ENCODE measurements around the gene CDCA7L.
A peak's percentile ranks its signal among the peaks of the same experiment; 100 is the strongest.
"Not testable (repeated sequence)": the region's sequence is repeated elsewhere in the genome, so short reads cannot be mapped to it uniquely, and the experiment has no call there.

The CDCA7L gene

DNA sequence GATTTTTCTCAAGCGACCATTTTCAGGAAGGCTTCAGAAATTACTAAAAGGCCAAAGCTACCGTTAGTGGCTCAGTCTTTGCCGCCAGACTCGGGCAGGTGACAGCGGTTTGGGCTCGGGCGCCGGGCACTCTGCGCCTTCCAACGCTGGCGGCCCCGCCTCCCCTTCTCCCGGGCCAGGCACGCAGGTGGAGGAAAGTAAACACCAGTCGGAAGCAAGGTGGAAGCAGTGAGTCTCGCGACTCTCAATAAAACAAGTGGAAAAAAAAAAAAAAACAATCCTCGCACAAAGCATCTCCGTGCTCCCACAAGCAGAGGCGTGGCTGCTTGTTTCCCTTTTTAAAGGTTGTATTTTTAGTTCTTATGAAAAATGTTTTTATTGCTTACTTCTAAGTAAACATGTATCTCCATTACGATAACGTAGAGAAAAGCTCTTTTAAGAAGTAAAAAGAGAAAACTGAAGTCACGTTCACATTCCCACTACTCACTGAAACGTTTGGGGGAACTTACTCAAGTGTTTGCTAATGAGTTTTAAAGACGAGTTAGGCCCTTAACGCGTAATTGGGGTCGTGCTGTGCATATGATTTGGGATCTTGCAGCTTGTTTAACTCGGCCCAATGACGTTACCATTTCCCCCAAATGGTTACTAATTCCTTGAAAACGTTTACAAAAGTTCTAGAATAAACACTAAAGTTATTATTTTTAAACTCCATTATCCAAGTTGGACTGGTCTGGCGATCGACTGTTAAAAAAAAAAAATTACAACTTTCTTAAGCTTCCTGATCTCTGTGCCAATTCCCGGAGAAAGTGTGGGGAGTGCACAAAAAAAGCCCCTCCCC is 864 bp downstream of the CDCA7L start:
- DNase-seq: no peak

DNA sequence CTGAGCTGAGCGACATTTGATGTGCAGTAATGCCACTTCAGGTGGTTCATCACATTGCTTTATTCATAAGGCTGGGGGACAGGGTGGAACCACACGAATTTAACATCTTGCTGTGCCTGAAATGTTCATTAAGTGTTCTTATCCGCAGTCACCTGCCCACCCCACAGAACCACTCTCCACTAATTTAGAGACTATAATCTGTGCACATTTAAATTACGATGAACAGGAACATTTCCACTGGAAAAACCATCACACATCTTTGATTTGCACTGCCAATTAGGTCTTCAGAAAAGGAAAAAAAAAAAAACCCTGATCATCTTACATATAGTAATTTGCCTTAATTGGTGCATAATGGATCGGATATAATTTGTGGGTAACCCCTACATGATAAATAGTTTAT is 2.3 kb downstream of the CDCA7L start:
- DNase-seq: no peak

GRCh38 chr7:21942955-21943354 is 2.7 kb downstream of the CDCA7L start:
- DNase-seq: no peak

- no peak for DNase-seq
Observed at GRCh38 chr7:21941611-21942141, 4.0 kb downstream of the CDCA7L start.

DNA sequence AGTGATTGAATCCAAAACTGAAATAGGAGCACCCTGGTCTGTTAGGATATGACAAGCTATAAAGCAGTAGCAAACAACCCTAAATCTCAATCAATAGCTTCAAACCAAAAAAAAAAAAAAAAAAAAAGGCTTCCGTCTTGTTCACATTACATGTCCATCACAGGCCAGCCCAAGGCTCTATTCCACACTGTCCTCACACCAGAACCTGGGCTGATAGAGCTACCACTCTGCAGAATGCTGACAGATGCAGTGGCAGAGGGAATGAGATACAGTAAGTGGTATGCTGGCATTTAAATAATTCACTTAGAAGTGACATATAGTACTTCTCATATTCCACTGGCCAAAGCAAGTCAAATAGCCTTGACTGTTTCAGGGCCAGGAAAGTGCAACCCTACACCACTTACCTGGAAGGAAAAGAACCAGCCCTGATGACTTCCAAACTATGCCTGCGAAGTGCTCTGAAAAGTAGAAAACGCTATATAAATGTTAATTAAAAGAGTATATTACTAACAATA is 5.8 kb downstream of the CDCA7L start:
- no peak for DNase-seq

DNA sequence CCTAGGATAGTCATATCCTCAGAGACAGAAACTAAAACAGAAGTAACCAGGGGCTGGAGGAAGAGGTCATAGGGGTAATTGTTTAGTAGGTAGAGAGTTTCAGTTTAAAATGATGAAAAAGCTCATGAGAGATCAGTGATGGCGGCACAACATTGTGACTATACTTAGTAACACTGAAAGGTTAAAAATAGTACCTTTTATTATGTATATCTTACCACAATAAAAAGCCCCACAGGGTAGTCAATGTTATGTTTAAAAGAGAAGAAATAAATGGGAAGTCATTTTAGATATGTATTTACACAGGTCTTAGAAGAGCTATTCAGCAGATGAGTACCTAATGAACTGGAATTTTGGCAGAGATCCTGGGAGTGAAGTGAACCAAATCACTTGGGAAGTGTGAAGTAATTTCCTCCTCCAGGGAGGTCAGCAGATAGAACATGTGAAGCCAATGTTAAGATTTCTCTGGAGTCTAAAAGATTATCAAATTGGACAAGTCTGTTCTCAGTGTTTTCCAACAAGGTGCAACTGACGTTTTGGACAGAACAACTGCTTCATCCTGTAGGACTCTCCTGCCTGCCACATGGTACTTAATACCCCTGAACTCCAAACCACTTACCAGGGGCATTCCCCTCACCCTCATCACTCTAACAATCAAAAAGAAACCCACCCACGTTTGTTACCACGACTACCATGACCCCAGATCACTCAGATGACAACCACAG is 6.4 kb downstream of the CDCA7L start:
- DNase-seq: no peak

DNA sequence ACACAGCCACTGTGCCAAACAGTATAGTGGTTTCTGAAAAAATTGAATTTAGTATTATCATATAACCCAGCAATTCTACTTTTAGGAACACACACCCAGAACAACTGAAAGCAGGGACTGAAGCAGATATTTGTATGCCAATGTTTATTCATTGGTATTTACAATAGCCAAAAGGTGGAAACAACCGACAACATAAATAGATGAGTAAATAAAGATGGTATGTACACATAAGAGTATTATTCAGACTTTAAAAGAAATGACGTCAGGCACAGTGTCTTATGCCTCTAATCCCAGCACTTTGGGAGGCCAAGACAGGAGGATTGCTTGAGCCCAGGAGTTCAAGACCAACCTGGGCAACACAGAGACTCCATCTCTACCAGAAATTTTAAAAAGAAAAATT is 7.2 kb downstream of the CDCA7L start:
- DNase-seq: no peak

- no peak for DNase-seq
Observed at GRCh38 chr7:21934808-21935207, 10.9 kb downstream of the CDCA7L start.

- not testable (repeated sequence) for DNase-seq
Observed at GRCh38 chr7:21933293-21933692, 12.4 kb downstream of the CDCA7L start.

GRCh38 chr7:21927693-21928092 is 18.0 kb downstream of the CDCA7L start:
- DNase-seq: no peak

DNA sequence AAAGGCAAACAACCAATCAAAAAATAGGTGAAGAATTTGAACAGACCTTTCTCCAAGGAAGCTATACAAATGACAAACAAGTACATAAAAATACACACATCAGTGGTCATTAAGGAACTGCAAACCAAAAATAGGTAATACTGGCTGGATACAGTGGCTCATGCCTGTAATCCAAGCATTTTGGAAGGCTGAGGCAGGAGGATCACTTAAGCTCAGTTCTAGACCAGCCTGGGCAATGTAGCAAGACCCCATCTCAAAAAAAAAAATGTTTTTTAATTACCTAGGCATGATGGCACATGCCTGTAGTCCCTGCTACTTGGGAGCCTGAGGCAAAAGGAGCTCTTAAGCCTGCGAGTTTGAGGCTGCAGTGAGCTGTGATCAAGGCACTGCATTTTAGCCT is 19.3 kb downstream of the CDCA7L start:
- DNase-seq: no peak

- no peak for DNase-seq
Observed at GRCh38 chr7:21923658-21924057, 22.0 kb downstream of the CDCA7L start.

DNA sequence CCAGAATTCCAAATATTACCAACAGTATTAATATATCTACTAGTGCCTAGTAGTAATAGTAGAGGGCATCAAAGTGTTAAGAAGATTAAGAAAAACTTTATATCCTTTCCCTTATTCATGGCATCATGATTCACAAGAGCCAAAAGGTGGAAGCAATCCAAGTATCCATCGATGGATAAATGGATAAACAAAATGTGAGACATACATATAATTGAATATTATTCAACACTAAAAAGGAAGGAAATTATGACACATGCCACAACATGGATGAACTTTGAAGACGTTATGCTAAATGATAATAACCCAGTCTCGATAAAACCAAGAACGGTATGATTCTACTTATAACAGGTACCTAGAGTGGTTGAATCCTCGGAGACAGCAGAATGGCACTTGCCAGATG is 23.1 kb downstream of the CDCA7L start:
- no peak for DNase-seq

GRCh38 chr7:21920936-21921335 is 24.8 kb downstream of the CDCA7L start:
- DNase-seq: no peak

- DNase-seq: no peak
Observed at GRCh38 chr7:21918216-21918615, 27.5 kb downstream of the CDCA7L start.

GRCh38 chr7:21916629-21917028 is 29.1 kb downstream of the CDCA7L start:
- no peak for DNase-seq

DNA sequence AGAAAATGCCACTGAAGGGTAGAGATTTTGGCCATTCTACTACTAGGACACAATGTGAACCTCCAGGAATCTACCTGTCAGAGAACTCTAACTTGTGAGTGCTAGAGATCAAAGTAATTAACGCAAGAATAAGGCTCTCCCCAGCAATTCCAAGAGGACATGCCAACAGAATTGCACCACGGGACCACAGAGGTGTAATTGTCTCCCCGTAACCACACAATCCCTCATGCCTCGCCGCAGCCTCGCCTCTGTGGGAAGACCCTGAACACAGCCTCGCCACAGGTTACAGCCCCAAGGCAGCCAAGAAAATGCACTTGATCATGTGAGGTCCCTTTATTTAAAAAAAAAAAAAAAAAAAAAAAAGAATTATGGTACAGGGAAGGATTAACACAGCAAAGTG is 29.5 kb downstream of the CDCA7L start:
- no peak for DNase-seq

GRCh38 chr7:21915140-21915539 is 30.6 kb downstream of the CDCA7L start:
- no peak for DNase-seq

DNA sequence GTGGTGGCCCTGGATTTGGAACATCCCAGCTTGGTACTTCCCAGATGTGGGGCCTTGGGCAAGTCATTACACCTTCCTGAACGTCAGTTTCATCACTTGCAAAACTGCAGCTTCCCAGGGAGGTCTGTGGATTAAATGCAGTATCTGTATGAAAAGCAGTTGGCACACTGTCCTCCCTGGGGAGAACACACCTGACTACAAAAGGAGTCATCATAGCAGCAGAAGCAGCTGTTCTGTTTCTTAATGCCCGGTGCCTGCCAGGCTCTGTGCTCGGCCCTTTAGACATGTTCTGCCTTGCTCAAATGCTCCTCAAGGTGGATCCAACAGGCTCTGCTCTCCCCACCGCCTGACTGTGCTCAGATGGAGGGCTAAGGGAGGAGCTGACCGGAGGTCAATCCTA is 31.0 kb downstream of the CDCA7L start:
- no peak for DNase-seq

GRCh38 chr7:21912931-21913780 is 32.5 kb downstream of the CDCA7L start:
- DNase-seq: no peak

- DNase-seq: peak; percentile 72
Observed at GRCh38 chr7:21912305-21912704, 33.4 kb downstream of the CDCA7L start.

GRCh38 chr7:21911341-21911875 is 34.3 kb downstream of the CDCA7L start:
- DNase-seq: peak; percentile 80
